Superior temporal gyrus (tissue), 1 donor: ENCODE data around the gene FOXO1.

Experiments
- DNase-seq: peaks from one replicate; pipeline ENCODE4 v3.0.0-alpha.2; 2016; ENCODE audit errors: extremely low spot score

Gene FOXO1

GRCh38 chr13:40639221-40639681 lies 27.2 kb downstream of the FOXO1 start:
- no peak for DNase-seq

DNA sequence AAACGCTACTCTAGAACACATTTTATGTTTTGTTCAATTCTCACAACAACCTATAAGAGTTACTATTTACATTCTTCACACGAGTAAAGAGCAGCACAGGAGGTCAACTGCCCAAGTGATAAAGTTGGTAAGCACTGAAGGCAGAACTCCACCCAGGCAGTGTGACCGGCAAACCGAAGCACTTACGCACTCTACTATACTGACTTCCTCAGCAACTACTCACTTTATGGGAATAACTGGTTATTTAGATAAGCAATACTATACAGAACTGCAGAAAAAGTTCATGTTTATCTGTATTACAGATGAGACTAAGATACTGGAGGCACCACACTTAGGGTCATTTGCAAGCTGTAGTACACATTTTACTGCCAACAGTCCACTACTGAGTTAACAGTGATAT lies 28.8 kb downstream of the FOXO1 start:
- DNase-seq, result no peak

DNA sequence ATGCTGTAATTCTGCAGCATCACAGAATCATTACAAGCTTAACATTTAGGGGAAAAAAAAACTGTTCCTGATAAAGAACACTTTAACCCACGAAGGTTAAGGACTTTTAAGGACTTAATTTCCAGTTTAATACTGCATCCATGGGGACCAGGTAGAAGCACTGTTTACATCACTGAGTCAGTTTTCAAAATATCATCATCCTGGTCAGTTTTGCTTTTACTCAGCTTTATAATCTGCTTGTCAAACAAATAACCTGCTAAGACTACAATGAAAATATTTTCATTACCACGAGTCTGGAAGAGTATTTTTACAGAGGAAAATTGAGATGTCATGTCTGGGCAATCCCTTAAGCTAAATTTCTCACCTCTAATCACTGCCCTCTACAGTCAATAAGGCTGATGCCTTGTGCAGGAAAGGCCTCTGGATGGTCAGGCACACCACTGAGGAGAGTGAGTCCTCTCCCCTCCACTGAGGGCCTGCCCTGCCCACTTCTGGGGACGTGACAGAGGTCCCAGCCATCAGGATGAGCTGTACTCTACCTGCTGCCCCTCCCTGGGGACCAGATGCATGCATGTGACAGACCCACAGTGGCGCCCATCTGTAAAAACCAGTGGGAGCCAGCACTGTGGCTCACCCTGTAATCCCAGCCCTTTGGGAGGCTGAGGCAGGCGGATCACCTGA lies 31.0 kb downstream of the FOXO1 start:
- no peak for DNase-seq

DNA sequence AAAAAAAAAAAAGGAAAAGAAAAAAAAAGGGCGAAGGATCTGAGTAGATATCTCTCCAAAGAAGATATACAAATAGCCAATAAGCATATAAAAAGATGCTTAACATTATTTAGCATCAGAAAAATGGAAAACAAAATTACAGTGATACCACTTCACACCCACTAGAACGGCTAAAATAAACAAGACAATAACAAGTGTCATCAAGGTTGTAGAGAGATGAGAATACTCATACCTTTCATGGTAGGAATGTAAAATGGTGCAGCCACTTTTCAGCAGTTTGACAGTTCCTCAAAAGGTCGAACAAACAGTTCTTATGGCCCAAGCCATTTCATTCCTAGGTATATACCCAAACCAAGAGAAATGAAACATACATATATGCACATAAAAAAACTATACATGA lies 33.5 kb downstream of the FOXO1 start:
- DNase-seq, result no peak

DNA sequence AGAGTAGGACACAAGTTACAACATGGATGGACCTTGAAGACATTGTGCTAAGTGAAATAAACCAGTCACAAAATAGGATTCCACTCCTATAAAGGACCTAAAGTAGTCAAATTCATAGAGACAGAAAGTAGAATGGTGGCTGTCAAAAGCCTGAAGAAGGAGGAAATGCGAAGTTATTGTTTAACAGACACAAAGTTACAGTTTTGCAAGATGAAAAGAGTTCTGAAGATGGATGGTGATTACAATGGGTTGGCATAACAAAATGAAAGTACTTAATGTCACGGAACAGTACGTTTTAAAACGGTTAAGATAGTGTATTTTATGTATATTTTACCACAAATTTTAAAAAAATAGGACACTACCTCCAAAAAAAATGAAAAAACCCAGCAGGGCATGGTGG lies 34.8 kb downstream of the FOXO1 start:
- DNase-seq, result no peak

DNA sequence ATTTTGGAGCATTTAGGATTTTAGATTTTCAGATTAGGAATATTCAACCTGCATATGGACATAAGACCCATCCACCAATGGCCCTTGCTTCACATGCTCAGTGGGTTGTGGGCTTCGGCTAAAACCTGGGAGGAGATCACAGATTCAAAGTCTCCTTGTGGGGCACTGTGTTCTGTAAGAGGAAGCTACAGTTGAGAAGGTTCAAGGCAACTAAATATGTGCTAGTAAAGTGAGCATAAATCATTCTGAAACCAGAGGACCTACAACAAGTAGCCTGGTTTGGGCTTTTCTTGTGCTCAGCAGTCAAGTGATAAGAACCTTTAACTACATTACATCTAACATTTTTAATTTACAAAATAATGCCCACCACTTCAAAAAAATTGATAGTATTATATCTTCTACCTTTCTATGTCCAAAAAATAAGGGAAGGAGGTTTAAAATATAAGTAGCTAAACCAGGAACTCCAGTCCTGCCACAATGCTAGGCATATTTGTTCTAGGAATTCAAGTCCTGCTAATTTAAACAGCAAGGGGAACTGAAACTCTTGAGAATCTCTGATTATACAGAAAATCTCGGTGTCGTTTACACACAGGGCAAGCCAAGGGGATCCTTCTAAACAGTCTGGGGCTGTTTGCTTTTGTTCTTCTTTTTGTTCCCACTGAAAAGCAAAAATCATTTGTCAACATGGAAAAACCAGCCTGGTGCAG lies 36.6 kb downstream of the FOXO1 start:
- DNase-seq, result no peak

- DNase-seq, result no peak
Observed at GRCh38 chr13:40626977-40627376, 39.5 kb downstream of the FOXO1 start.

DNA sequence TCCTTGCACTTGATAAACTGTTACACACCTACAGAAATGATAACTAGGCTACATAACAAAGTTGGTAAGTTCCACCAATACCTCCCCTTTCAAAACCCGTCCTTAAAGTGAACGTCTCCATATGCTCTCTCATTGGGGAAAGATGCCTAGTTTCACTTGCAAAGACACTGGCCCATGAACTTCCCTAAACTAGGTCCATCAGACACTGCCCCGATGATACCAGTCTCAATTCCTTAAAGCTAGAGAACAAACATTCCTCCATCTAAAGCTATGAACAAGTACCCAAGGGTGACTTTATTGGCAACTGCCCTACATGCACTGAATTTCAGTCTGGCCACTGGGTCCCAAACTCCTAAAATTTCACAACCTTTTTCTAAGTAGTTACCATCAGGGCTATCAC lies 39.9 kb downstream of the FOXO1 start:
- no peak for DNase-seq

DNA sequence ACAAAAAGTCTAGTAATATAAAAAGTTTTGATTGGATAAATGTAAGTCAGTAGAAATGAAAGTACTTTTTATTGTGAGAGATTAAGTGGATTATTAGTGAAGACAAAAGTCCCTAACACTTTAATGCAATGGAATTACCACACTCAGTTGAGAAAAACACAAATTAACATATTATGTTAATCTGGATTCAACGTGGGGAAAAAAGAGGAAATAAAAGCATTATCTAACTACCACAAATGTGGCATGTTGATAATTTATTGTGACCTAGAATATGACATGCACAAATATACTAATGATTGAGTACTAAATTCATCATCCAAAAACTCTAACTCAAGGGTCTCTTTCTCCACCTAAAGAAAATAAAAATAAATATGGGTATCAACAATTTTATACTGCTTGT lies 41.5 kb downstream of the FOXO1 start:
- DNase-seq, result no peak

DNA sequence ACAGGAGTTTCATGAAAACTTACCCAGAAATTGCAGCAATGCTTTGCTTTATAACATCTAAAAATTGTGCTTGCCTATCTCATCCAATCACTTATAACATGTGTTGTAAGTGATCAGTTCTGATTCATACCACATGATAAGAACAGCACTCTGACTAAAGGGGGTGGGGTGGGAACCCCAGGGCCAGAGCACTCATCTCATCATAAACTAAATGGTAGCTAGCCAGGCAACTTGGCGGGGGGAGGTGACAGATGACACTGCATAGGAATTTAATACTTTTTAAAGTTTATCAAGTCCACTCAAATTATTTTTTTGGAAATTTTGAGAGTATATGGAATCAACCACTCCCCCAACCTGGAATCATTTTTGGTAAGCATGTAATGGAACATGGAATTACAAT lies 42.1 kb downstream of the FOXO1 start:
- no peak for DNase-seq

DNA sequence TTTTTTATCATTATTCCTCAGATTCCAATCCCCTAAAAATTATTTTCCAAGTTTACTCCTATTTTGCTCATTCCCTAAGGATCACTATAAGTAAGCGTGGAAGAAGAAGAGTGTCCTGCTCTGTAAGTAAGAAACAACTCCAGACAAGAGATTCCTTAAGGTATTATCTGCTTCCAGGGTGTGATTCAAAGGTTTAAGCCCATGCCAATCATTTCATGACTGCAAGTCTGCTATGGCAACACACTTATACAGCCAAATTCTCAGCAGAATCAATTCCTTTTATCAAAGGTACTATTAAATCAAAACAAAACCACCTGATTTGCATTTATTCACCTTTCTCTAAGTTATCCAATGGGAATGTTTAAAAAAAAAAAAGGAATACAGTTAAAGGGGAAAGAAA lies 43.7 kb downstream of the FOXO1 start:
- DNase-seq, result no peak

- DNase-seq, result no peak
Observed at GRCh38 chr13:40622246-40622645, 44.2 kb downstream of the FOXO1 start.

GRCh38 chr13:40619479-40619814 lies 47.0 kb downstream of the FOXO1 start:
- no peak for DNase-seq

DNA sequence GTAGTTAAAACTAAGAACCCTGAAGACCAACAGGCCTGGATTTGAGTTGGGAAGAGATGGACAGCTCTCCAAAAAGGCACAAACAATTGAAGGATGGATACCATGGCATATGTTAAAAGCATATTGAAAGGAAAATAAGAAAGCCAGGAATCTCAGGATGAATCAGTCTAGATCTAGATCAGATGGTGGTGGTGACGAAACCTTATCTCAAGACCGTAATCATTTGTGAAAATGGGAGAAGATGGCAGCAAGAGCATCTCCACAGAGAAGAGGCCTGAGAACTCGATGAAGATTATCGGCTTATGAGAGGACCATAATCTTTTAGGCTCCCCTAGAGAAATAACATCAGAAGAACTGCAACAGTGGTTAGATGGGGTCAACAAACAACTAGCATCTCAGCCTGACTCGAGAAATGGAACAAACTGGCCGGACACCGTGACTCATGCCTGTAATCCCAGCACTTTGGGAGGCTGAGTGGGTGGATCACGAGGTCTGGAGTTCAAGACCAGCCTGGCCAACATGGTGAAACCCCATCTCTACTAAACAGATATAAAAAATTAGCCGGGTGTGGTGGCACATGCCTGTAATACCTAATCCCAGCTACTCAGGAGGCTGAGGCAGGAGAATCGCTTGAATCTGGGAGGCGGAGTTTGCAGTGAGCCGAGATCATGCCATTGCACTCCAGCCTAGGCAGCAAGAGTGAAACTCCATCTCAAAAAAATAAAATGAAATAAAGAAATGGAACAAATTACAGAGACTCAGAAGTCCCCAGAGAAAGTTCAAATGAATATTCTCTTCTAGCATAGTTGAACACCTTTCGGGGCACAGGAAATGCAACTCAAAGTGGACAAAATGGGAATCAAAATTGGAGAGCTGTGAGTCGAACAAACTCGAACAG lies 47.6 kb downstream of the FOXO1 start:
- no peak for DNase-seq

GRCh38 chr13:40617801-40618356 lies 48.6 kb downstream of the FOXO1 start:
- no peak for DNase-seq

GRCh38 chr13:40615619-40616018 lies 50.8 kb downstream of the FOXO1 start:
- no peak for DNase-seq

DNA sequence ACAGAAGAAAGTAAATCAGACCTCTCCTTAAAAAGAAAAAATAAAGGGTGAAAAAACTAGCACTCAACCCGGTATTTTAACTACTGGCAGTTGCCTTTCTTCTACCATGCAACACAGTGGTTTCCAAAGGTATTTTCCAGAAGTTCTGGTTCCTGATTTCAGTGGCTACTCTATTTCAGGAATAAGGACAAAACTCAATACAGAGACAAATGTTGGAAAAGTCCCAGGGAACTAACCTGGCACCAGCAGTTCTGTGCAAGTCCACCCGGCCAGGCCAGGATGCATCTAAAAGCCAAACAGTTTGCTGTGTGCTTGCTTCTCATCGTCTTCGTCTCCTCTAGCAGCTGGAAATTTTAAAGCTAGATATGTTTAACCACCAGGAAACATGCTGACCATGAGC lies 52.5 kb downstream of the FOXO1 start:
- no peak for DNase-seq

DNA sequence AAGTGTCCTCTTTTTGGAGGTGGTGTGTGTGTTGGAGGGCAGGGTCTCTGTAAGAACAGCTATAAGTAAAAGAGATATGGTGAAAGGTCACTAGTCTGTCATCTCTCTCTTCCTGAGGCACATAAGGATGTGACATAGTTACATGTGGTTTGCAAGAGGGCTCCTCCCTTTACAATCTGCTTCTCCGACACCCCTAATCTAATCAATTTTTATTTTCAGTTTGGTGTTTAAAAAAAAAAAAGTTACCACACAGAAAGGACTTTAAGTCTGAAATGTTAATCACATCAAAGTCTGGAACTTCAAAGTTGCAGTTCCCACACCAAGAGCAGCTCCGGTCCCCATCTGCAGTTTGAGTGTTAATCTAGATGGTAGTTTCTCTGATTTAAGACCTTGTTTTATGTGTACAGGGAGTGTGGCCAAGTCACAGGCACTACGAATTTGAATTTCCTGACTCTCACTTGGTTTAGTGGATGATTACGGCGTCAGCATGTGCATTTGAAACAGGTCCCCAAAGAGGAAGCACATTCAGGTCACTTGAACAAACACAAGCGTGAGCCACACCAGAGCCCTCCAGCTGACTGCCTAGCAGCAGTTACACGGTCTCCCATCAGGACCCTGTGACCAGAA lies 53.1 kb downstream of the FOXO1 start:
- no peak for DNase-seq

- DNase-seq, result no peak
Observed at GRCh38 chr13:40612041-40612440, 54.4 kb downstream of the FOXO1 start.

- DNase-seq, result no peak
Observed at GRCh38 chr13:40611635-40612034, 54.8 kb downstream of the FOXO1 start.

GRCh38 chr13:40611004-40611403 lies 55.4 kb downstream of the FOXO1 start:
- DNase-seq, result no peak
